Neural cell (in vitro differentiated cells): Measurements from ENCODE around the gene MAD1L1.

Experiments
- CTCF ChIP-seq: fragments of 450-650 bp; IDR thresholded peaks from 2 replicates; pipeline ENCODE4 v1.5.1; 2014; ENCODE audit warnings: antibody characterized with exemption, mild to moderate bottlenecking, moderate library complexity; ENCODE audit not compliant: poor library complexity, severe bottlenecking
- EP300 ChIP-seq: fragments of 450-650 bp; conservative IDR thresholded peaks from 2 replicates; pipeline ENCODE4 v1.6.1; 2014; ENCODE audit warnings: antibody characterized with exemption, mild to moderate bottlenecking, moderate library complexity; ENCODE audit not compliant: poor library complexity, severe bottlenecking
- EZH2 ChIP-seq: fragments of 200-600, 300-800 bp; shearing (Covaris generic), sonication (generic); IDR thresholded peaks from 2 replicates; pipeline ENCODE4 v1.6.1; 2014; ENCODE audit warnings: antibody characterized with exemption, low read length, borderline replicate concordance, mild to moderate bottlenecking; ENCODE audit not compliant: insufficient read depth, poor library complexity, severe bottlenecking
- TAF1 ChIP-seq: IDR thresholded peaks from 2 replicates; pipeline ENCODE4 v1.6.1; 2012; ENCODE audit warnings: low read depth

GRCh38 chr7:2228921-2229320, 3.8 kb downstream of the MAD1L1 start:
- TF ChIP-seq CTCF (no peak), EZH2 (no peak), EP300 (no peak), TAF1 (no peak)
